B cell (primary cell): Measurements from ENCODE around the gene HMGB4. TPM values are rescaled to one million over a fixed set of nuclear protein-coding genes. Genes with fewer than 3 reads are reported as not detected.

Experiments used
- ATAC-seq: fragments of 200-7000 bp; cut with Tn5 transposase; one replicate; pipeline ENCODE4 v1.10.0; 2021; ENCODE audit warnings: low read depth, mild to moderate bottlenecking, moderate number of reproducible peaks, moderate library complexity
- CTCF ChIA-PET: fragments of 350-600 bp; sonication (Branson Sonifier 250); formaldehyde crosslinking; loops from one replicate; lab custom pipeline; 2021; ENCODE audit warnings: antibody characterized with exemption, inconsistent platforms; lab: Charles Lee
- POLR2A ChIA-PET: fragments of 350-600 bp; sonication (Branson Sonifier 250); formaldehyde crosslinking; loops from one replicate; lab custom pipeline; 2021; ENCODE audit warnings: antibody characterized with exemption; lab: Charles Lee
- DNase-seq: peaks from one replicate; pipeline ENCODE4 v3.0.0; 2013
- H2AFZ ChIP-seq: 2 replicates; pipeline ENCODE4 v1.6.1; 2012; ENCODE audit warnings: mild to moderate bottlenecking, low read depth, low read length; ENCODE audit not compliant: insufficient read depth, poor library complexity, severe bottlenecking
- H3K27ac ChIP-seq, 2 donors: 1 replicate in 1 of 2; 2 replicates in 1 of 2; pipeline ENCODE4 v1.5.1; 2012 to 2013; ENCODE audit warnings: low read length in 2 of 2, mild to moderate bottlenecking in 2 of 2, moderate library complexity in 1 of 2
- H3K27me3 ChIP-seq, 4 experiments: fragments of 200-600 bp in 1 of 4; sonication (generic) in 1 of 4; replicated peaks in 1 of 4; 1 replicate in 2 of 4; 2 replicates in 2 of 4; pipeline versions ENCODE4 v1.6.1 to v1.7.0; 2013 to 2016; ENCODE audit warnings: low read length in 3 of 4, mild to moderate bottlenecking in 2 of 4, mixed read lengths in 1 of 4, moderate library complexity in 1 of 4; ENCODE audit not compliant: insufficient read depth in 4 of 4, control insufficient read depth in 3 of 4; ENCODE audit errors: control extremely low read depth in 1 of 4
- H3K36me3 ChIP-seq, 2 experiments: replicated peaks in 1 of 2; 1 replicate in 1 of 2; 2 replicates in 1 of 2; pipeline versions ENCODE4 v1.6.1 to v1.7.1; 2013; ENCODE audit warnings: low read length in 1 of 2; ENCODE audit not compliant: insufficient read depth in 2 of 2, control insufficient read depth in 1 of 2; ENCODE audit errors: control extremely low read depth in 1 of 2, extremely low read depth in 1 of 2
- H3K4me1 ChIP-seq, 2 donors: fragments of 200-600 bp in 1 of 2; sonication (generic) in 1 of 2; 1 replicate in 1 of 2; 2 replicates in 1 of 2; pipeline versions ENCODE4 v1.5.1 to v1.6.1; 2013 to 2017; ENCODE audit warnings: low read length in 2 of 2; ENCODE audit not compliant: control insufficient read depth in 2 of 2, insufficient read depth in 2 of 2
- H3K4me2 ChIP-seq: replicated peaks from 2 replicates; pipeline ENCODE3; 2012; ENCODE audit warnings: mild to moderate bottlenecking, low read depth, low read length; ENCODE audit not compliant: poor library complexity, severe bottlenecking
- H3K4me3 ChIP-seq, 5 experiments: fragments of 200-600 bp in 1 of 5; sonication (generic) in 1 of 5; 1 replicate in 3 of 5; 2 replicates in 2 of 5; pipeline versions ENCODE4 v1.5.1 to v1.7.0; 2011 to 2016; ENCODE audit warnings: low read length in 4 of 5, mild to moderate bottlenecking in 4 of 5, low read depth in 2 of 5, control low read depth in 1 of 5, moderate library complexity in 1 of 5; ENCODE audit not compliant: insufficient read depth in 1 of 5; ENCODE audit errors: control extremely low read depth in 1 of 5, extremely low read depth in 1 of 5
- H3K79me2 ChIP-seq: fragments of 200-600 bp; sonication (generic); one replicate; pipeline ENCODE4 v1.6.0; 2016; ENCODE audit warnings: low read length; ENCODE audit not compliant: control insufficient read depth, insufficient read depth
- H3K9ac ChIP-seq: fragments of 200-600 bp; sonication (generic); 2 replicates; pipeline ENCODE4 v1.6.1; 2017; ENCODE audit warnings: mild to moderate bottlenecking, low read length, moderate library complexity
- H3K9me3 ChIP-seq, 3 donors: one replicate each; pipeline versions ENCODE4 v1.6.1 to v1.7.1; 2013; ENCODE audit warnings: low read length in 2 of 3; ENCODE audit not compliant: control insufficient read depth in 2 of 3, insufficient read depth in 1 of 3; ENCODE audit errors: control extremely low read depth in 1 of 3
- H4K20me1 ChIP-seq: 2 replicates; pipeline ENCODE4 v1.6.0; 2012; ENCODE audit warnings: mild to moderate bottlenecking, low read length; ENCODE audit not compliant: insufficient read depth, control insufficient read depth, poor library complexity, severe bottlenecking
- H3K27ac Mint-ChIP-seq: one replicate; pipeline ENCODE4 v1.8.0; 2021; ENCODE audit warnings: mixed read lengths
- H3K27me3 Mint-ChIP-seq: one replicate; pipeline ENCODE4 v1.8.0; 2021; ENCODE audit warnings: mixed read lengths
- H3K4me1 Mint-ChIP-seq: one replicate; pipeline ENCODE4 v1.8.0; 2021; ENCODE audit warnings: mixed read lengths
- H3K4me3 Mint-ChIP-seq: one replicate; pipeline ENCODE4 v1.8.0; 2021; ENCODE audit warnings: mixed read lengths
- H3K9me3 Mint-ChIP-seq: one replicate; pipeline ENCODE4 v1.8.0; 2022; ENCODE audit warnings: mixed read lengths; ENCODE audit not compliant: insufficient read depth
- EZH2 ChIP-seq: IDR thresholded peaks from 2 replicates; pipeline ENCODE4 v1.6.1; 2012; ENCODE audit warnings: borderline replicate concordance, low read depth, mild to moderate bottlenecking, moderate library complexity, low read length; ENCODE audit not compliant: insufficient read depth, poor library complexity, severe bottlenecking
- WGBS: methylation state at CpG from one replicate; pipeline ENCODE4 v1.1.5; 2013; ENCODE audit warnings: missing lambda C conversion rate; ENCODE audit not compliant: insufficient coverage; 5-methylcytosine and 5-hydroxymethylcytosine counted together
- intact Hi-C: fragments of 100-400 bp; cut with micrococcal nuclease; formaldehyde crosslinking; loops from one replicate; pipeline ENCODE4 v1.10.0; 2022
- polyA plus RNA-seq: library from polyadenylated mRNA; depleted of rRNA; stranded (reverse); fragments of >200 nt; gene quantifications from 2 replicates; pipeline ENCODE4 v1.2.3, GENCODE V29; 2012
- total RNA-seq, 2 donors: library from RNA; stranded (reverse); fragments of 120-200 nt in 1 of 2; gene quantifications; 1 replicate in 1 of 2; 2 replicates in 1 of 2; pipeline versions ENCODE4 v1.2.3 to v1.2.4, GENCODE V29; 2013 to 2022
- TF ChIP-seq, protein P1 (sequence below): fragments of 200-600 bp; IDR thresholded peaks from one replicate; pipeline ENCODE4 v1.8.0; 2022; ENCODE audit warnings: antibody characterized with exemption, mild to moderate bottlenecking

Gene HMGB4
- total and polyA plus RNA-seq, 2 donors (not counting 1 experiment from before 2014, with no cell fraction given) = not detected

DNA sequence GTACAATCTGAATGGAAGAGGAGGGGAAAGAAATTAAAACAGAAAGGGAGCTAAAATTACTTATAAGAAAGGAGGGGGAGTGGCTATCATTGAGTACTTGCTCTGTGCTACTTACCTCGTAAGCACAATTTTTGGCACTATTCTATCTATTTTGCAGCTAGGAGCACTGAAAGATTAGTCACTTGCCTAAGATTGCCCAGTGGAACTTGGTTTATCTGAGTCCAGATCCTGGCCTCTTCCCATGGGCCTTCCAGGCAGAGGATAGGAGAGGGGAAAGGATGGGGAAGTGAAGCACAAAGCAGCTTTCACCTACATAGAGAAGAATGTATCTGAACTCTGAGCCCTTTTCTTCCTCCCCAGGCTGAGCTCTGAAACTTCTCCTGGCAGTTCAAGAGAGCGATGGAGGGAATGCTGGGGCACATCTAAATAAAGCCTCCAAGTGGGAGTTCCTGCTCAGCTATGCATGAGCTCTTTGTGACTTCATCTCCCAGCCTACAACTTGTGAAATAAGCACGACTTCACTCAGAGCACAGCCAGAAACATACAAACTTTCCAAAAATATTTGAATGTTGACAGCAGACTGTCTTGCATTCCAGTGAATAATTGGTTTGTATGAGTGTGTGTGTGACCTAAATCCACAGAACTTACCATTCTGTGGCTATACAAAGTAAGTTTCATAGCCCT is 29.4 kb downstream of the HMGB4 start:
- WGBS = 86% methylated on average over 2 of the region's 3 CpGs
- CTCF ChIA-PET = no interaction called here
- DNase-seq (no peak), ATAC-seq (no peak)
- H3K27ac Mint-ChIP-seq = no peak overlapping the region
- intact Hi-C loops = no loop called here
- no peaks in the 10 kb centered on the region for H3K9me3 ChIP-seq
- H3K27me3 Mint-ChIP-seq = peaks cover 6% of the 10 kb centered on the region
- H3K4me1 Mint-ChIP-seq = no peaks in the 10 kb centered on the region
- no peak overlapping the region for H3K9ac ChIP-seq
- H3K36me3 ChIP-seq = no peaks in the 10 kb centered on the region
- H2AFZ ChIP-seq = no peak overlapping the region
- no peak overlapping the region for H3K4me3 Mint-ChIP-seq
- H3K27me3 ChIP-seq = no peaks in the 10 kb centered on the region
- H3K4me3 ChIP-seq = no peak overlapping the region
- H3K79me2 ChIP-seq = no peaks in the 10 kb centered on the region
- no peaks in the 10 kb centered on the region for H3K4me1 ChIP-seq
- TF ChIP-seq, protein P1, sequence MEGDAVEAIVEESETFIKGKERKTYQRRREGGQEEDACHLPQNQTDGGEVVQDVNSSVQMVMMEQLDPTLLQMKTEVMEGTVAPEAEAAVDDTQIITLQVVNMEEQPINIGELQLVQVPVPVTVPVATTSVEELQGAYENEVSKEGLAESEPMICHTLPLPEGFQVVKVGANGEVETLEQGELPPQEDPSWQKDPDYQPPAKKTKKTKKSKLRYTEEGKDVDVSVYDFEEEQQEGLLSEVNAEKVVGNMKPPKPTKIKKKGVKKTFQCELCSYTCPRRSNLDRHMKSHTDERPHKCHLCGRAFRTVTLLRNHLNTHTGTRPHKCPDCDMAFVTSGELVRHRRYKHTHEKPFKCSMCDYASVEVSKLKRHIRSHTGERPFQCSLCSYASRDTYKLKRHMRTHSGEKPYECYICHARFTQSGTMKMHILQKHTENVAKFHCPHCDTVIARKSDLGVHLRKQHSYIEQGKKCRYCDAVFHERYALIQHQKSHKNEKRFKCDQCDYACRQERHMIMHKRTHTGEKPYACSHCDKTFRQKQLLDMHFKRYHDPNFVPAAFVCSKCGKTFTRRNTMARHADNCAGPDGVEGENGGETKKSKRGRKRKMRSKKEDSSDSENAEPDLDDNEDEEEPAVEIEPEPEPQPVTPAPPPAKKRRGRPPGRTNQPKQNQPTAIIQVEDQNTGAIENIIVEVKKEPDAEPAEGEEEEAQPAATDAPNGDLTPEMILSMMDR = no peak
- no peak for TF ChIP-seq EZH2
- no peaks in the 10 kb centered on the region for H3K9me3 Mint-ChIP-seq
- POLR2A ChIA-PET = no interaction called here
- H3K27ac ChIP-seq = no peak overlapping the region
- H3K4me2 ChIP-seq = no peak overlapping the region
- H4K20me1 ChIP-seq = no peaks in the 10 kb centered on the region

- Mint-ChIP-seq H3K9me3 (no peaks in the 10 kb centered on the region), H3K27me3 (peaks cover 6% of the 10 kb centered on the region), H3K4me3 (no peak overlapping the region), H3K27ac (no peak overlapping the region), H3K4me1 (no peaks in the 10 kb centered on the region)
- no peaks in the 10 kb centered on the region for H3K79me2 ChIP-seq
- H4K20me1 ChIP-seq = no peaks in the 10 kb centered on the region
- no peaks in the 10 kb centered on the region for H3K27me3 ChIP-seq
- CTCF ChIA-PET = no interaction called here
- no peaks in the 10 kb centered on the region for H3K36me3 ChIP-seq
- no peak overlapping the region for H3K4me3 ChIP-seq
- POLR2A ChIA-PET = no interaction called here
- H3K9me3 ChIP-seq = no peaks in the 10 kb centered on the region
- no peak overlapping the region for H2AFZ ChIP-seq
- no peak overlapping the region for H3K9ac ChIP-seq
- ATAC-seq (no peak), DNase-seq (no peak)
- no peak overlapping the region for H3K27ac ChIP-seq
- H3K4me1 ChIP-seq = no peaks in the 10 kb centered on the region
- 82% methylated on average over 8 of the region's 8 CpGs for WGBS
- intact Hi-C loops = no loop called here
- H3K4me2 ChIP-seq = no peak overlapping the region
- no peak for TF ChIP-seq EZH2
- TF ChIP-seq, protein P1 = no peak
Observed at GRCh38 chr1:33895396-33895795, 31.5 kb downstream of the HMGB4 start.
